ENCODE data around the gene SPON2. TPM values are rescaled to one million over a fixed set of nuclear protein-coding genes. Genes with fewer than 3 reads are reported as not detected.

The SPON2 gene
- polyA plus RNA-seq, 2 donors = 17.0 to 26.9 TPM

GRCh38 chr4:1154523-1155182, 17.7 kb downstream of the SPON2 start:
- Histone ChIP-seq H3K4me3 (ENCODE audit: low read depth in 1 of 2, low read length in 2 of 2) (no peak overlapping the region), H3K27me3 (ENCODE audit: control insufficient read depth in 1 of 2, insufficient read depth in 2 of 2, low read length in 2 of 2) (no peaks in the 10 kb centered on the region), H3K27ac (ENCODE audit: low read depth in 2 of 2, low read length in 1 of 2) (no peak overlapping the region), H3K4me1 (ENCODE audit: control insufficient read depth in 2 of 2, insufficient read depth in 2 of 2, low read length in 1 of 2) (peaks cover 0 to 7% of the 10 kb centered on the region in 2 donors), H3K36me3 (ENCODE audit: control insufficient read depth in 2 of 2, insufficient read depth in 2 of 2, low read length in 1 of 2) (no peaks in the 10 kb centered on the region), H3K9me3 (ENCODE audit: control insufficient read depth in 2 of 2, insufficient read depth in 1 of 2, low read depth in 1 of 2, low read length in 1 of 2) (peaks cover 0 to 9% of the 10 kb centered on the region in 2 donors)
- WGBS, 2 donors = 48 to 58% methylated on average over 21 of the region's 21 CpGs

DNA sequence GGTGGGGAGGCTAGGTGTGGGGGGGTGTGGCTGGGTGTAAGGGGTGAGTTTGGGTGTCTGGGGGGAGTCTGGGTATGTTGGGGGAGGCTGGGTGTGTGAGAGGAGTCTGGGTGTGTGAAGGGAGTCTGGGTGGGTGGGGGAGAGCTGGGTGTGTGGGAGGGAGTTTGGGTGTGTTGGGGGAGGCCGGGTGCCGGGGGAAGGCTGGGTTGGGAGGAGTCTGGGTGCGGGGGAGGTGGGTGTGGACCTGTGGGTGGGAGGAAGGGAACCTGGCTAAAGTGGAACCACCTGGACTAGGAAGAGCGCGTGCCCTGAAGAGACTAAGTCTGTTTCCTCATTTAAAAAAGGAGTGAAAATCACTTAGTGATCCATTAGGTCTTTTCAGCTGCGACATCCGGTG, 18.3 kb downstream of the SPON2 start:
- no peaks in the 10 kb centered on the region for H3K36me3 ChIP-seq (ENCODE audit: control insufficient read depth in 2 of 2, insufficient read depth in 2 of 2, low read length in 1 of 2)
- H3K9me3 ChIP-seq (ENCODE audit: control insufficient read depth in 2 of 2, insufficient read depth in 1 of 2, low read depth in 1 of 2, low read length in 1 of 2) = peaks cover 0 to 9% of the 10 kb centered on the region in 2 donors
- no peaks in the 10 kb centered on the region for H3K27me3 ChIP-seq (ENCODE audit: control insufficient read depth in 1 of 2, insufficient read depth in 2 of 2, low read length in 2 of 2)
- no peak overlapping the region for H3K4me3 ChIP-seq (ENCODE audit: low read depth in 1 of 2, low read length in 2 of 2)
- peaks cover 0 to 7% of the 10 kb centered on the region in 2 donors for H3K4me1 ChIP-seq (ENCODE audit: control insufficient read depth in 2 of 2, insufficient read depth in 2 of 2, low read length in 1 of 2)
- no peak overlapping the region for H3K27ac ChIP-seq (ENCODE audit: low read depth in 2 of 2, low read length in 1 of 2)
- WGBS, 2 donors = 48 to 63% methylated on average over 7 of the region's 7 CpGs

- 73 to 79% methylated on average over 11 of the region's 11 CpGs for WGBS, 2 donors
- no peak overlapping the region for H3K27ac ChIP-seq (ENCODE audit: low read depth in 2 of 2, low read length in 1 of 2)
- H3K4me1 ChIP-seq (ENCODE audit: control insufficient read depth in 2 of 2, insufficient read depth in 2 of 2, low read length in 1 of 2) = peaks cover 0 to 7% of the 10 kb centered on the region in 2 donors
- H3K27me3 ChIP-seq (ENCODE audit: control insufficient read depth in 1 of 2, insufficient read depth in 2 of 2, low read length in 2 of 2) = no peaks in the 10 kb centered on the region
- H3K4me3 ChIP-seq (ENCODE audit: low read depth in 1 of 2, low read length in 2 of 2) = no peak overlapping the region
- peaks cover 0 to 9% of the 10 kb centered on the region in 2 donors for H3K9me3 ChIP-seq (ENCODE audit: control insufficient read depth in 2 of 2, insufficient read depth in 1 of 2, low read depth in 1 of 2, low read length in 1 of 2)
- H3K36me3 ChIP-seq (ENCODE audit: control insufficient read depth in 2 of 2, insufficient read depth in 2 of 2, low read length in 1 of 2) = no peaks in the 10 kb centered on the region
These were observed 18.8 kb downstream of the SPON2 start for GRCh38 chr4:1153567-1154090.

DNA sequence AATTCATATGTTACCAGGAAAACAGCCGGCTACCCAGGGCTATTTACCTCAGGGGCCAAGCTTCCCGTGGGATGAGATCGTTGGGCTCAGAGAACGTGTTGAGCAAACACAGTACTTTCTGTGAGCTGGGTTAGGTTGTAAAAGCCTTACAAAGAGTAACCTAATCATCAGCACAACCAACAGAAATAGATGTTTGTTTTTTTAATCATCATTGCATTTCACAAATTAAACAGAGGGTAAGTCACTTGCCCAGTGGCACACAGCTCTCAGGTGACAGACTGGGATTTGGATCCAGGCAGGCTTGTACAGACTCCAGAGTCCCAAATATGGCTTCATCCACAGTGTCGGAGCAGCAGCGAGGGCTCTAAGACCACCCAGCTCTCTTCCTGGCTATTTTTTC, 20.1 kb downstream of the SPON2 start:
- Histone ChIP-seq H3K36me3 (ENCODE audit: control insufficient read depth in 2 of 2, insufficient read depth in 2 of 2, low read length in 1 of 2) (no peaks in the 10 kb centered on the region), H3K9me3 (ENCODE audit: control insufficient read depth in 2 of 2, insufficient read depth in 1 of 2, low read depth in 1 of 2, low read length in 1 of 2) (peaks cover 0 to 9% of the 10 kb centered on the region in 2 donors), H3K27me3 (ENCODE audit: control insufficient read depth in 1 of 2, insufficient read depth in 2 of 2, low read length in 2 of 2) (no peaks in the 10 kb centered on the region), H3K27ac (ENCODE audit: low read depth in 2 of 2, low read length in 1 of 2) (no peak overlapping the region), H3K4me3 (ENCODE audit: low read depth in 1 of 2, low read length in 2 of 2) (no peak overlapping the region), H3K4me1 (ENCODE audit: control insufficient read depth in 2 of 2, insufficient read depth in 2 of 2, low read length in 1 of 2) (peaks cover 0 to 7% of the 10 kb centered on the region in 2 donors)
- 61 to 63% methylated on average over 6 of the region's 6 CpGs for WGBS, 2 donors

- no peaks in the 10 kb centered on the region for H3K27me3 ChIP-seq (ENCODE audit: control insufficient read depth in 1 of 2, insufficient read depth in 2 of 2, low read length in 2 of 2)
- no peak overlapping the region for H3K27ac ChIP-seq (ENCODE audit: low read depth in 2 of 2, low read length in 1 of 2)
- H3K4me1 ChIP-seq (ENCODE audit: control insufficient read depth in 2 of 2, insufficient read depth in 2 of 2, low read length in 1 of 2) = peaks cover 0 to 7% of the 10 kb centered on the region in 2 donors
- H3K9me3 ChIP-seq (ENCODE audit: control insufficient read depth in 2 of 2, insufficient read depth in 1 of 2, low read depth in 1 of 2, low read length in 1 of 2) = peaks cover 0 to 9% of the 10 kb centered on the region in 2 donors
- H3K36me3 ChIP-seq (ENCODE audit: control insufficient read depth in 2 of 2, insufficient read depth in 2 of 2, low read length in 1 of 2) = no peaks in the 10 kb centered on the region
- H3K4me3 ChIP-seq (ENCODE audit: low read depth in 1 of 2, low read length in 2 of 2) = no peak overlapping the region
- 83 to 93% methylated on average over 6 of the region's 6 CpGs for WGBS, 2 donors
These were observed 20.8 kb downstream of the SPON2 start for GRCh38 chr4:1151541-1151940.

DNA sequence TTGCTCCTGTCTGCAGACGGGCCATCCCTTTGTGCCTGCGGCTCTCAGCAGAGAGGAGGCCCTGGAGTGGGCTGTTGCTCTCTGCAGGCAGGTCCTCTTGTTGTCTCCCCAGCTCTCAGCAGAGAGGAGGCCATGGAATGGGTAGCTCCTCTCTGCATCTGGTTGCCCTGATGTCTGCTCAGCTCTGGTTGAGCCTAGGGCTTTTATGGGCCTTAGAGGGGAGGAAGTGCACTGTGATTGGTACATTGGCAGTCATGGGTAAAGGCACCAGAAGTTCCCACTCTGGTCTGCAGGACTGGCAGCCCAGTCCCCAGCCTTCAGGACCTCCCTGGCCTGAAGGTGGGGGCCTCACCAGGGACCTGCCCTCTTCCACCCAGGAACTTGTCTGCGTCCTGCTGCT, 21.5 kb downstream of the SPON2 start:
- Histone ChIP-seq H3K27ac (ENCODE audit: low read depth in 2 of 2, low read length in 1 of 2) (no peak overlapping the region), H3K4me3 (ENCODE audit: low read depth in 1 of 2, low read length in 2 of 2) (no peak overlapping the region), H3K9me3 (ENCODE audit: control insufficient read depth in 2 of 2, insufficient read depth in 1 of 2, low read depth in 1 of 2, low read length in 1 of 2) (peaks cover 0 to 9% of the 10 kb centered on the region in 2 donors), H3K36me3 (ENCODE audit: control insufficient read depth in 2 of 2, insufficient read depth in 2 of 2, low read length in 1 of 2) (no peaks in the 10 kb centered on the region), H3K4me1 (ENCODE audit: control insufficient read depth in 2 of 2, insufficient read depth in 2 of 2, low read length in 1 of 2) (peaks cover 0 to 7% of the 10 kb centered on the region in 2 donors), H3K27me3 (ENCODE audit: control insufficient read depth in 1 of 2, insufficient read depth in 2 of 2, low read length in 2 of 2) (no peaks in the 10 kb centered on the region)
- 82 to 97% methylated on average over 3 of the region's 3 CpGs for WGBS, 2 donors

DNA sequence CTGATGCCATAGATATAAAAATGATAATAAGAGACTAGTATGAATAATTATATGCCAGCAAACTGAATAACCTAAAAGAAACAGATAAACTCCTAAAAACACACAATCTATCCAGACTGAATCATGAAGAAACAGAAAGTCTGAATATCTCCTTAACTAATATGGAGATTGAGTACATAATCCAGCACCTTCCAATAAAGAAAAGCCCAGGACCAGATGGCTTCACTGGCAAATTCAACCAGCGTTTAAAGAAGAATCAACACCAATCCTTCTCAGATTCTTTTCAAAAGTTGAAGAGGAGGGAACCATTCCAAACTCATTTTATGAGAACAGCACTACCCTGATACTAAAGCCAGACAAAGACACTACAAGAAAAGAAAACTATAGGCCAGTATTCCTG, 32.5 kb downstream of the SPON2 start:
- H3K4me1 ChIP-seq (ENCODE audit: control insufficient read depth in 2 of 2, insufficient read depth in 2 of 2, low read length in 1 of 2) = peaks cover 0 to 3% of the 10 kb centered on the region in 2 donors
- no peak overlapping the region for H3K4me3 ChIP-seq (ENCODE audit: low read depth in 1 of 2, low read length in 2 of 2)
- no peak overlapping the region for H3K27ac ChIP-seq (ENCODE audit: low read depth in 2 of 2, low read length in 1 of 2)
- no peaks in the 10 kb centered on the region for H3K27me3 ChIP-seq (ENCODE audit: control insufficient read depth in 1 of 2, insufficient read depth in 2 of 2, low read length in 2 of 2)
- H3K9me3 ChIP-seq (ENCODE audit: control insufficient read depth in 2 of 2, insufficient read depth in 1 of 2, low read depth in 1 of 2, low read length in 1 of 2) = no peaks in the 10 kb centered on the region
- H3K36me3 ChIP-seq (ENCODE audit: control insufficient read depth in 2 of 2, insufficient read depth in 2 of 2, low read length in 1 of 2) = no peaks in the 10 kb centered on the region
- WGBS, 2 donors = 77 to 90% methylated on average over 1 of the region's 1 CpG

DNA sequence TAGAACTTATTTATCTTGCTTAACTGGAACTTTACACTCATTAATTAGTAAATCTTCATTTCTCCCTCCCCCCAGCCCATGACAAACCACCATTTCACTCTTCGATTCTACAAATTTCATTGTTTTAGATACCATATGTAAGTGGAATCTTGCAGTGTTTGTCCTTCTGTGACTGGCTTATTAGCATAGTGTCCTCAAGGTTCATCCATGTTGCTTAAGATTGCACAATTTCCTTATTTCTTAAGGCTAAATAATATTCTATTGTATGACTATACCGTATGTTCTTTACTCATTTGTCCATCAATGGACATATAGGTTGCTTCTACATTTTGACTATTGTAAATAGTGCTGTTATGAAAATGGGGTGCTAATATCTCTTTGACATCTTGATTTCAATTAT, 34.5 kb downstream of the SPON2 start:
- no peak overlapping the region for H3K4me3 ChIP-seq (ENCODE audit: low read depth in 1 of 2, low read length in 2 of 2)
- no peaks in the 10 kb centered on the region for H3K36me3 ChIP-seq (ENCODE audit: control insufficient read depth in 2 of 2, insufficient read depth in 2 of 2, low read length in 1 of 2)
- WGBS, 2 donors = 80 to 84% methylated on average over 2 of the region's 2 CpGs
- H3K4me1 ChIP-seq (ENCODE audit: control insufficient read depth in 2 of 2, insufficient read depth in 2 of 2, low read length in 1 of 2) = peaks cover 0 to 3% of the 10 kb centered on the region in 2 donors
- no peak overlapping the region for H3K27ac ChIP-seq (ENCODE audit: low read depth in 2 of 2, low read length in 1 of 2)
- no peaks in the 10 kb centered on the region for H3K9me3 ChIP-seq (ENCODE audit: control insufficient read depth in 2 of 2, insufficient read depth in 1 of 2, low read depth in 1 of 2, low read length in 1 of 2)
- no peaks in the 10 kb centered on the region for H3K27me3 ChIP-seq (ENCODE audit: control insufficient read depth in 1 of 2, insufficient read depth in 2 of 2, low read length in 2 of 2)

GRCh38 chr4:1137063-1137776, 35.2 kb downstream of the SPON2 start:
- 67 to 70% methylated on average over 8 of the region's 8 CpGs for WGBS, 2 donors
- H3K27ac ChIP-seq (ENCODE audit: low read depth in 2 of 2, low read length in 1 of 2) = no peak overlapping the region
- H3K4me3 ChIP-seq (ENCODE audit: low read depth in 1 of 2, low read length in 2 of 2) = no peak overlapping the region

More at GRCh38 chr4:1137063-1137776, 35.2 kb downstream of the SPON2 start:
- no peaks in the 10 kb centered on the region for H3K36me3 ChIP-seq (ENCODE audit: control insufficient read depth in 2 of 2, insufficient read depth in 2 of 2, low read length in 1 of 2)
- no peaks in the 10 kb centered on the region for H3K27me3 ChIP-seq (ENCODE audit: control insufficient read depth in 1 of 2, insufficient read depth in 2 of 2, low read length in 2 of 2)
- no peaks in the 10 kb centered on the region for H3K9me3 ChIP-seq (ENCODE audit: control insufficient read depth in 2 of 2, insufficient read depth in 1 of 2, low read depth in 1 of 2, low read length in 1 of 2)
- peaks cover 0 to 3% of the 10 kb centered on the region in 2 donors for H3K4me1 ChIP-seq (ENCODE audit: control insufficient read depth in 2 of 2, insufficient read depth in 2 of 2, low read length in 1 of 2)

Measured in esophagus (tissue), 2 donors.